ENCODE measurements around the gene UBAP2L. TPM values are rescaled to one million over a fixed set of nuclear protein-coding genes. Genes with fewer than 3 reads are reported as not detected.

The UBAP2L gene
- total RNA-seq, 3 donors from 2014 or later = 92.7 to 119 (median 99.3) TPM

GRCh38 chr1:154288661-154289060 lies 67.9 kb downstream of the UBAP2L start:
- intact Hi-C loops (cut with DNase I, micrococcal nuclease) = no loop called here
- Histone ChIP-seq H3K4me3 (no peak overlapping the region), H3K4me1 (ENCODE audit: low read depth) (no peaks in the 10 kb centered on the region), H3K9me3 (peaks cover under 1% of the 10 kb centered on the region), H3K36me3 (ENCODE audit: low read depth) (no peaks in the 10 kb centered on the region)
- no peak for ATAC-seq
- TF ChIP-seq CTCF (IDR thresholded peaks at IDR 0.05) = no peak
- DNase-seq = no peak

DNA sequence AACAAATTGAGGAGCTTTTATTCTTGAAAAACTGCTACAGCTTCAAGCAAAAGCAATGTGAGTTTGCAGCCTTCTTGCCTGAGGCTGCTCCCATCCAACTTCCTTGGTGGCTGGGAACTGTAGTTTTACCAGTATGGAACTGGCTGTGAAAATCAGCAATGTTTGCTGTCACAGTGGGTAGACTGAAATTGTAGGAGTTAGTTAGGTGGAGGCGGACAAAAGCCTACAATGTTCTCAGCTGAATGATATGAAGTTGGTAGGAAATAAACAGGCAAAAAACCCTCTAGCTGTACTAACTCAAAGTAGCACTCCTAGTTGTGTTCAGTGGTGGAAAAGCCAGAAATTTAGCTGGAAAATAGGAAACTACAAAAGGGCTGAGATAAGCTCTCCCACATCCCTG lies 70.2 kb downstream of the UBAP2L start:
- DNase-seq (no peak), ATAC-seq (no peak)
- Histone ChIP-seq H3K4me1 (ENCODE audit: low read depth) (no peaks in the 10 kb centered on the region), H3K9me3 (peaks cover 22% of the 10 kb centered on the region), H3K4me3 (no peak overlapping the region), H3K36me3 (ENCODE audit: low read depth) (no peaks in the 10 kb centered on the region)
- no peak for TF ChIP-seq CTCF (IDR thresholded peaks at IDR 0.05)
- intact Hi-C loops (cut with DNase I, micrococcal nuclease) = no loop called here

DNA sequence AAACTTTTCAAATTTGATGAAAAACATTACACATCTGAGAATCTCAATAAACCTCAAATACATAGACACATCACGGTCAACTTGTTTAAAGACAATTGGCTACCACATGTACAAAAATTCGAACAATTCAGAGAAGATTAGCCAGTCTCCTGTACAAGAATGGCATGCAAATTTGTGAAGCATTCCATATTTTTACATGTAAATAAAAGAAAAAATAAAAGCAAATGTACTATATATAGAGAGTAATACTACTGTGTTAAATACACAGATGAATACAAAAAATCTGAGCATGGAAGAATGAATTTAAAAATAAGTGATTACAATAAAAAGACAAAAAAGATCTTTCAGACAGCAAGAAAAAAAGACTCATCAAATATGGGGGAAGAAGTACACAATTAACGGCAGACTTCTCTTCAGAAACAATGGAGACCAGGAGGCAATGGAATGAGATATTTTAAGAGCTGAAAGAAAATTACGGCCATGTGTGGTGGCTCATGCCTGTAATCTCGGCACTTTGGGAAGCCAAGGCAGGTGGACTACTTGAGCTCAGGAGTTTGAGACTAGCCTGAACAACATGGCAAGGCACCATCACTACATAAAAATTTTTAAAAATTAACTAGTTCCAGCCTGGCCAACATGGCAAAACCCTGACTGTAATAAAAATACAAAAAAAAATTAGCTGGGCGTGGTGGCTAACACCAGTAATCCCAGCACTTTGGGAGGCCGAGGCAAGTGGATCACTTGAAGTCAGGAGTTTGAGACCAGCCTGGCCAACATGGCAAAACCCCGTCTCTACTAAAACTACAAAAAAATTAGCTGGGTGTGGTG lies 74.9 kb downstream of the UBAP2L start:
- no peak for TF ChIP-seq CTCF (IDR thresholded peaks at IDR 0.05)
- ATAC-seq (no peak), DNase-seq (no peak)
- no peaks in the 10 kb centered on the region for H3K4me1 ChIP-seq (ENCODE audit: low read depth)
- no peak overlapping the region for H3K4me3 ChIP-seq
- H3K36me3 ChIP-seq (ENCODE audit: low read depth) = no peaks in the 10 kb centered on the region
- intact Hi-C loops (cut with DNase I, micrococcal nuclease) = no loop called here
- H3K9me3 ChIP-seq = peaks cover 33% of the 10 kb centered on the region

GRCh38 chr1:154301582-154301981 lies 80.8 kb downstream of the UBAP2L start:
- peaks cover 5% of the 10 kb centered on the region for H3K9me3 ChIP-seq
- no peak for TF ChIP-seq CTCF (IDR thresholded peaks at IDR 0.05)
- intact Hi-C loops (cut with DNase I, micrococcal nuclease) = no loop called here
- no peaks in the 10 kb centered on the region for H3K4me1 ChIP-seq (ENCODE audit: low read depth)
- H3K4me3 ChIP-seq = no peak overlapping the region
- ATAC-seq (no peak), DNase-seq (no peak)
- no peaks in the 10 kb centered on the region for H3K36me3 ChIP-seq (ENCODE audit: low read depth)

GRCh38 chr1:154304664-154305337 lies 84.0 kb downstream of the UBAP2L start:
- Histone ChIP-seq H3K9me3 (no peaks in the 10 kb centered on the region), H3K4me1 (ENCODE audit: low read depth) (no peaks in the 10 kb centered on the region), H3K4me3 (no peak overlapping the region), H3K36me3 (ENCODE audit: low read depth) (no peaks in the 10 kb centered on the region)
- DNase-seq (no peak), ATAC-seq (no peak)
- TF ChIP-seq CTCF (IDR thresholded peaks at IDR 0.05) = no peak
- intact Hi-C loops (cut with DNase I, micrococcal nuclease) = no loop called here

All from mucosa of descending colon (tissue), 3 donors.